Effector CD4-positive, alpha-beta T cell (primary cell): ENCODE data around the gene AGR2.

ENCODE experiments used
- DNase-seq: peaks from one replicate; pipeline ENCODE4 v3.0.0-alpha.2; 2020

Gene AGR2

DNA sequence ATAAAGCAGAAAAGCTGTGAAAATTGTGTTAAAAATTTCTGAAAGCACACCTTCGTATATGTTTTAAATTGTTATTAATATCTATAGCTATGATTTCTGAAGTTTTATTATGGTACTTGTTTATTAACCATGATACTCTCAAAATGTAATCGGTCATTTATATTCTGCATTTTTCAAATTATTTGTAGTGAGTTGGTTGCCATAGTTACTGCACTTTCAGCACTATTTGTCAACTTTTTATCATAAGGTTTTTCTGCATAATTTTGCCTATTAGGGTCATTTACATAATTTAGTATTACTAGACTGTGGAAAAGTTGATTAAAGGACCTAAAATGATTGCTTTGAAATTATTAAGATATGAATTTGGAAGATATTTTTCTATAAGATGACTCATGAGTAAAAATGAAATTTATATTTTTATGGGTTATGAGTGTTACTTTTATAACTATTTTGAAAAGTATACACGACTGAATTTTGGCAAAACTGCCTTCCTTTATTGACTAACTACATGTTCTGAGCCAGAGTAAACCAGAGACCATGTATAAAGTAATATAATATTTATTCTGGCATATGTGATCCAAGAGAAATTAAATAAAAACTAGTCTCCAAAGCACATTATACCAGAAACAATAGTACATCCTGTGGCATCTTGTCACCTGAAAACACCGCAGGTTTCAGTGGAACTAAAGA is 7.9 kb upstream of the AGR2 start:
- DNase-seq, result no peak

DNA sequence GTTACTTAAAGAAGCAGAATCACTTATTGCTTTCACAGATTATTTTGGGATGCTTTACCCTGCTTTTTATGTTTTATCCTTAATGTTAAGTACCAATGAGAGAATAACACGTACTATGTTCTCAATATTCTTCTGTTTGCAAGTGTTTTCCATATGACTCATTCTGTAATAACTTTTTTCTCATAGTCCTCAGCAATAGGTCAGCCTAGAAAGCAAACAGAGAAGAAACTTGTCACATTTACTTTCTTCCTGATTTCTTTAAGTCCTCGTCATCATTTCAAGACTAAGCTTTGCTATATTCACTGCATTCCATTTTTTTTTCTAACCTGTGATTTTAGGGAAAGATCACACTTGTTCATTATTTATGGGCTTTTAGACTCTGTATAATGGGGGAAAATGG is 6.8 kb upstream of the AGR2 start:
- DNase-seq, result no peak

DNA sequence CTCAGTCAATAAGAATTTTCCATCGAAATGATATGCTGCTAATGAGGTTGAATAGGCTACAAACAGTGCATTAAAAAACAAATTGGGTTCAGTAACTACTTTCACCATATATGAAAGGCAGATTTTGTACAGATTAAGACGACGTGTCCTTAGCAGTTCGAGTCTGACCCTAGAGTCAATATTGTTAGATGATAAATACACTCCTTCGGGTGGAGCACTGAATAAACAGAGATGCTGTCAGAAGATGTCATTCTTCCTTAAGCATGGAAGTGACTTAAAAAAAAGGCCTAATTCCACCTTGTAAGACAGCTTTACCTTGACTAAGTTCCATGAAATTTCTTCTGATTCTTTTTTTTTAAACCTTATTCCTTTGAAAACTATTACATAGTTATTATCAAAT is 5.8 kb upstream of the AGR2 start:
- DNase-seq, result no peak

DNA sequence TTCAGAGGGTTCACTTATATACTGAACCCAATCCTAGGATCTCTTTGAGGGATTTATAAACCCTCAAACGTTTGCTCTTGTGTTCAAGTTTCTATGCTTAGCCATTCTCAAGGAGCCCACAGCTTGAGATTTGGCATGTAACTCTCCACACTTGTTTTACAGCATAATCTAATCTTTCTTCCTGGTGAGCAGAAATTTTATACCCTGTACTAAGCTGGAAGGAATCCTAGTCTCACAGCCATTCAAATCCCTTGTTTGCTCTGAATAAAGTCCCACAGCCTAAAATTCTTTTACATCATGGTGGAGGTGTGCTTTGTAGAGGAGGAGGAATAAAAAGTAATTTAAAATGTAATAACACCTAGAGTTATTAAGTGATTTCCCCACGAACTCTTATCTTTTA is 5.3 kb upstream of the AGR2 start:
- no peak for DNase-seq

DNA sequence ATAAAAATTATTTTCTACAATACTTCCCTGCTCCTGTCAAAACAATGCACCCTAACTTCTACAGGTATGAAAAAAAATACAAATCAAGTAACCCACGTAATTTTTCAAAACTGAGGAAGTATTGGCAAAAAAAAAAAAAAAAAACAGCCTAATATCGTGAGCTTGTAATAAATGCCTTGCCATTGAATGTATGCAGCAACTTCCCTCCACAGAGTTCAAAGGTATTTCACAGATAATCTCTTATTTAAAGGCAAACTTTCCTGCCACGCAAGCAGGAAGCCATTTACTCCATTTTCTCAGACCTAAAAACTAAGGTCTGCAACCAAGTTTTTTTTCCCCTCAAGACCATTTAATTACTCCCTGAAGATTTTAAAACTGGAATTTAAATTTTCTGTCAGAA is 642 bp upstream of the AGR2 start:
- no peak for DNase-seq

DNA sequence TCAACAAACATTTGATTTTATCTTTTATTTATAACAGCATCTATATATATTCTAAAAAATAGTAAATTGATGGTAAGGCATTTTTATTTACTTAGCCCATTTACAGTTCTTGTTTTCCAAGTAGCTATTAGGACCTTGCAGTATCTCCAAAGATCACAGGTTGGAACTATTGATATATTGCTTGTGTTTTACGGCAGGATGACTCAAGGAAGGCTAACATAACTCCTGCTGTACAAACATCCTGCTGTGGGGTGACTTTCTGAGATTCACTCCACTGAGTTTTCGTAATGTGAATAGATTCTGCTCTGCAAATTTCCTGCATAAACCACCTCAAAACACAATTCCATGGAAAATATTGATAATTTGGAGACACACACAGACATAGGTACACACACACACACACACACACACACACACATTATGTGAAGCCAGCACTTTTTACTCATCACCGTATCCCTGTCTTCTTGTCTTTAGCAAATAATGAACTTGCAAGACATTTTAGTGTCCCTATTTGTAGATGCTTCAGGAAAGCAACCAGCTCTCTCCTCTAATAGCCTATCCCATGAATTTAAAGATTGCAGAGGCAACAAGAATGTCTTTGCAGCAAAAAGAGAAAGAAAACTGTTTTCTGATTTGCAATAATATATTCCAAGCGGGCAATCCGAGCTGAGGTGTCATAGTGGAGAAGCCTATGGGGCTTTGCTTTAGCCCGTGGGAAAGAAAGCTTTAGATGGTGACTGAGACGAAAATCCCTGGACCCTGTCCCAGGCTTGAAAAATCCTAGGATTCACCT is 722 bp downstream of the AGR2 start:
- no peak for DNase-seq

DNA sequence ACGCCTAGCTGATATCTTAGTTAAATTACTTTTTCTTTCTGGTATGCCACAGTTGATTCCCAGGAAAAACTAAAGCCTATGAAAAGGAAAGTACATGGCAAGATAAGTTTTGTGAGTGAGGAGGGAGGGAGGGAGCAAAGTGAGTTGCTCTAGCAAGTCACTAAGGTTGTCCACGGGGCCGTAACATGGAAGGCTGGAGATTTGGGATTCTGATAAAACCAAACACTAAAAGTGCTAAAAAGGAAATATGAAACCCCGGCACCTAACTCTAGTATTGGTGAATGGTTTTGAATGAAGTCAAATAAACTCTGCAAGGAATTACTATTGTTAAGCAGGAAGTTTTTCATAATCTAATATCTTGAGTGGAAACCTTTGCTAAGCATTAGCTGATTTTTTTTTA is 1.7 kb downstream of the AGR2 start:
- DNase-seq, result no peak

DNA sequence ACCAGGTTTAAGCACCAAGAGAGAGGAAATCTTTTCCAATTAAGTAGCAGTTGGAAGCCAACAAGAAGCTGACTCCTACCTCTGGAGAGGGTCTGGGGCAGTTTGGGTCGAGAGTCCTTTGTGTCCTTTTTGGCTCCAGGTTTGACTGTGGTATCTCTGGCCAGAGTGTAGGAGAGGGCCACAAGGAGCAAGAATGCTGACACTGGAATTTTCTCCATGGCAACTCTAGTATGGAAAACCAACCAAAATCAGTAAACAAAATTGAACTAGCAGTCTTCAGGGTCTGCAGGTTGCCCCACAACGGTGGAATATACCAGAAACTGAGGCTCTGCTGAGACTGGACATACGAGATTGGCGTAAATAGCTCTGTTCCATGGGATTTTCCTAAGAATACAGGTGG is 3.2 kb downstream of the AGR2 start:
- no peak for DNase-seq

DNA sequence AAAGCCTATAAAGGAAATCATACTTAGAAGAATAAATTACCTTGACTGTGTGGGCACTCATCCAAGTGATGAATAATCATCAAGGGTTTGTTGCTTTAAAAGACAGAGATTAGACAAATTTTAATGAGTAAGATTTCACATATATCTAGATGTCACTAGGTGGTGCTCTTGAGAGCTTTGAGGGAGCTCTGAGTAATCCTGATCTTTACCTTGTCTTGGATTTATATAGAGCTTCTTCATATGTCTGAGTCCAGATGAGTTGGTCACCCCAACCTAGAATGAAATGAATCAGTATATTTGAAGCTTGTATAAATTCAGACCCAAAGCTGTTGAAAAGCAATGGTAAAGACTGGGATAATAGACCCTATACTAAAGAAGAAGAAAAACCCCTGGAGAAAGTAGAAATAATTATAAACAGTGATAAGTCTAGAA is 3.7 kb downstream of the AGR2 start:
- no peak for DNase-seq

DNA sequence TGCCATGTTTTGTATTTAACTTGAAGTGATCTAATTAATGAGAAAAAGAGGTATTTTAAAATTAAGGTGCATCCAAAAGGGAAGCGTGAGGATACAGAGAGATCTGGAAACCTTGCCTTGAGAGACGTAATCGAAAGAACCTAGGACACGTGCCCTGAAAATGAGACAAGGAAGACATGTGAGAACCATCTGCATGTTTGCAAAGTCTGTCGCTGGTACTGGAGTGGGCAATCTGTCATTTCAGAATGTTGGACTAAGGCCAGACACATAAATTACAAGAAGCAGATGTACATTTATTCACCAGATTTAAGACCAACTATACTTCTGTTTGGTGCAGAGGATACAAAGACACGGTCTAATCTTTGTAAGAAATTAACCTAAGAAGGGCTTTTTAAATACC is 9.2 kb downstream of the AGR2 start:
- DNase-seq, result no peak

DNA sequence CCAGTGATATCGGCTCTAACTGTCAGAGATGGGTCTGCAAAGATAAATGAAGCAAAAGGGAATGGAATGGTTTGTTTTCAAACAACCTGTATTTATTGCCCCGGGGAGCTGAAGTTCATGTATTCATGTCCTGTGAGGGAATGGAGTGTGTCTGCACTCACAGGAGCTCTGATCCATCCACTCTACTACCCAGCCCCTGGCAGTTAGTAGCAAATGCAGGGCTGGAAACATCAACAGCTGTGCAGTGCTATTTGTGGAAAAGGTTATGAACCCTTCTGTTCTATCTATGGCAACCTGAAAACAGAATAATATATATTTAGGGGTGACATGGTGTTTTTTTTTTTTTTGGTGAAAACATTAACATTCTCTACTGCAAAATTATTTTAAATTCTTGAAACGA is 9.8 kb downstream of the AGR2 start:
- no peak for DNase-seq

DNA sequence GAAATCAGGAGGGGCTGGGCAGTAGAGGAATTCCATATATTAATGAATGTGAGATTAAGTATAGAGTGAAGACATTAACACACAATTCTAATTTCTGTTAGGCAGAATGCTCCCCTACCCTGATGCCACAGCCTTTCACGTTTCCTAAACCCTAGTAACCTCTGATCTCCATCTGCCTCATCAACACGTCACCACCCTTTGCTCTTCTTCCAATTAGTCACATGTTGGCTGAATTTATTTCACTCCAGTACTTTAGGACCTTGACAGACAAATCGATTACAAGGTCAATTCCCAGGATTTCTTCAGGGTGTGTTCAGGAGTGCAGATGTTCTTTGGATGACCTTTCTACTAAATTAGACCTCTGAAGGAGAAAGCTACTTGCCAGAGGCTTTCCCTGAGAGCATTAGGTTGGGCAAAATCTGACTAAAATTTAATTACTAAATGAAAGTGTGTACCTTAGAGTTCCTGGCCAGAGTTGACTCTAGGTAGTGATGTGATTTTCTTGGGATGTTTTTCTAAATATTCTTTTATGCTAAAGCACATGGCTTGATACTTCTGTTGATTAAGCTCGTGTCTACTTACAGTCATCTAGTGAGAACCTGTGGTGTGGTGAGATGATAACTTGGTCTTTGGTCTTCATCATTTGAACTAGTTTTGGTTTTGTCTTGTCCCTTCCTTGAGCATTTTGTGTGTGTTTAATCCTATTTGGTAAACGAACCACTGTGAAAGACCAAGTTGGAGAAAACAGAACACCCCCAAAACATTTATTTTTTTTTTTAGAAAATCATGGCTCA is 12.7 kb downstream of the AGR2 start:
- no peak for DNase-seq

DNA sequence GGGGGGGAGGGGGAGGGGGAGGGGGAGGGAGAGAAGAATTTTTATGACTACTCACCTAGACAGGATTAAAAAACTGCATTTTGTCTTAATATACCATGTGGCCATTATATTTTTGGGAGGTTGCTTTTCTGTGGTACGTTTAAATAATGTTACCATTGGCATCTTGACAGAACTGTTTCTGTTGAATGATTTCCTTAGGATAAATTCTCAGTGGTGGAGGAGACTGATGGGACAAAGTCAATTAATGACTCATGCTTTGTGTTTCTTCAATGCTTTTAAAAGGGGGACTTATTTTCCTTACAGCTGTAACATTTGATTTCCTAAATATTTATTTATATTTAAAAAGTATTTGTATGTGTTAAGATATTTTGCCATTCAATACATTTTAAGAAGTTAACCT is 13.7 kb downstream of the AGR2 start:
- no peak for DNase-seq

DNA sequence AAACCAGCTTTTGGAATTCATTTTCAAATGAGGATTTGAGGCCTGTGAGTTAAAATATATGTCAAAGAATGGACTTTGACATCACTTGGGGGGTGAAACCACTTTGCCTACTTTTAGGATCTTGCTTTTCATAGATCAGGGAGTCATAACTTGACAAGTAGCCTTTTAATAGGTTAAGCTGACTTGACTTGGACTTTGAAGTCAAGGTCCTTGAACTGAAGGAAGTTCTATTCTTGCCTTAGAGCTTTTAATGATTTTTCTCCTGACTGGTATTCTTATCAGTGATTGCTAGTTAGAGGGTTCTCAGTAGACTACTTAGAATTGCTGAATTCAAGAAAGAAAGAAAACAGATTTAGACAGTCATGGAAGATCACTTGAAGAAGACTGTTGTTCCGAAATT is 17.7 kb downstream of the AGR2 start:
- no peak for DNase-seq

DNA sequence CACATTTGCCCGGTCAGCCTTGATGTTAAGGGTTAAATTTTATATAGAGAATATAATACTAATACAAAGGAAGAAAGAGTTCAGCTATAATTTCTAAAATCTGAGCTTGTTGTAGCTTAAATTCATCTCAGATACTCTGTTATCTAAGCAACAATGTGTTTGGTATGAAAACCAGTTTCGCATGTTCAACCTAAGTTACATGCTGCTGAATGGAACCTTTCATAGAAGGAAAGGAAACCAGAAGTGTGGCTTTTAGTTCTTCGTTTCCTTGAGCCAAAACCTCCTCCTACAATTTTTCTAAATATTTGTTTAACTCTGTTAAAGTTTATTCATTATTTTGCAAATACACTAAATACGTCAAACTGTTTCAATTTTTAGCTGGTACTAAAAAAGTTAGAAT is 18.5 kb downstream of the AGR2 start:
- DNase-seq, result no peak

DNA sequence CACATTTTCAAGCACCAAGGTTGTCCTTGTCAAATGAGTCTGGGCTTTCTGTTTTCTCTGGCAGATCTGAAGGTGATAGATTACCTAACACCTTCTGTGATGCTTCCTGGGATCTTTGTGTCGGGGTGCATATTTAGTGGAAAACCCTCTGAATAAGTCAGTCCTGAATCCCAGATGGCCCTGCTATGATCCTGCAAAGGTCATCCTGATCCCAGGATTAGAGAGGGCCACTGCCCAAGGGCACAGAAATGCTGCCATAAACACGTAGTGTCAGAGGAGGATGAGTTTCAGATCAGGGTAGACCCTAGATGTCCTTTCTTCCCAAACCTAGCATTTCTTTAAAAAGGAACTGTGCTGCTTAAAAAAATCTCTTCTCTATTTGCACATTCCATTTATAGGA is 19.0 kb downstream of the AGR2 start:
- no peak for DNase-seq

DNA sequence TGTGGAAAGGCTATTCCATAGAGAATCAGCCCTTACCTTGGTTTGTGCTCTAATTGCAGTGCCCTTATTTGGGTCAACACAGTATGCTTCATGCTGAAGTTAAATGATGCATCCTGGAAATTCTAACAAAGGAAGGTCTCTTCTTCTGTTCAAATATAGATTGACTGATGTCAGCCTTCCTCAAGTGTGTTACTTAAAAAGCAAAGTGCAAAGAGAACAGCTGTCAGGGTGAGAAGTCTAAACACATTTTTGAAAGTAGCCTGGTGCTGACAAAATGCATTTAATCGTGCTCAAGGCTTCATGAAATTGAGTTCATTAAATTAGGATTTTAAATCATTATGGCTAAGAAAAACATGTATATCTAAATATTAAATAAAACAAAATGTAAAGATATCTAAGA is 19.5 kb downstream of the AGR2 start:
- DNase-seq, result no peak

DNA sequence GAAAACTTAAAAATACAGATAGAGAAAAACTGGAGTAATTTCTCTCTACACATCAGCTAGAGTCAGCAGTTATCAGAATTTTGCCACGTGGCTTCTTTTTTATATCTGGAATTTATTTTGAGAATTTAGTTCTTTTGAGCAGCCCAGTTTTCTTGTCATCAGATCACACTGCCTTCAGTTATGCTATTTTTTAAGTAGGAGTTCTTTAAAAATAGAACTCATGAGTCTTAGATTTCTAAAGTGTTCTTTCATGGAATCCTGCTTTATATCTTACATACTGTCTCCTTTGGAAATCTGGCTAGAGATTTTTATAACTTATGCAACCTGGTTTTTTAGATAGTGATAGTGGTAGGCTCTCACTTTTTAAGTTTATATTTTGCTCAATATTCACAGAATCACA is 24.2 kb downstream of the AGR2 start:
- DNase-seq, result no peak

DNA sequence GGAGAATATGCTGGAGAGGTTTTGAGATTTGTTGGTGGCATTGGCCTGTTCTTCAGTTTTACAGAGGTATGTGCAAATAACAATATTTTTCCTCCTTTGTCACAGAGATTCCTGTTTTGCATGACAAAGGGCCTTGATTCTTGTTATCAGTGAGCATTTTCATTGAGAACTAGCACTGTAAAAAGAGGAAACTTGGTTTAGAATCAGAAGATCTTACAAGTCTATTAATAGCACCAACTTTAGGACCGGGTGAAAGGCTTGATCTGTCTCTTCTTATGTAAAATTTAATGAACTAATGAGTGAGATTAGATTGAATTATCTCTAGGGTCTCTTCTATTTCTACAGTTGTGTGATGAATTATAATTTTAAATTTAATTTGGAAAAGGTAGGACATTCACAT is 25.7 kb downstream of the AGR2 start:
- DNase-seq, result no peak

DNA sequence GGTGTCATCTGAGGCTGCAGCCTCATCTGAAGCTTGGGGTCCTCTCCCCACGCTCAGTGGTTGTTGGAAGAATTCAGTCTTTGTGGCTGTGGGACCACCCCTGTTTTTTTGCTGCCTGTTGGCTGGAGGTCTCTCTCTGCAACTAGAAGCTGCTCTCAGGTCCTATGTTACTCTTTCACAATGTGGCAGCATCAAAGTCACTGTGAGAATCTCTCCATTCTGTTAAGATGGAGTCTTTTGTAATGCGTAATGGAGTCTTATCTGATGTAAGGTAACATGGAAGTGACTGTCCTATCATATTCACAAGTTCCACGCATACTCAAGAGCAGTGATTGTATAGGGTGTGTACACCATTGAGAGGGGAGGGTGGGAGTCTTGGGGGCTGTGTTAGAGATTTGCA is 26.3 kb downstream of the AGR2 start:
- no peak for DNase-seq

DNA sequence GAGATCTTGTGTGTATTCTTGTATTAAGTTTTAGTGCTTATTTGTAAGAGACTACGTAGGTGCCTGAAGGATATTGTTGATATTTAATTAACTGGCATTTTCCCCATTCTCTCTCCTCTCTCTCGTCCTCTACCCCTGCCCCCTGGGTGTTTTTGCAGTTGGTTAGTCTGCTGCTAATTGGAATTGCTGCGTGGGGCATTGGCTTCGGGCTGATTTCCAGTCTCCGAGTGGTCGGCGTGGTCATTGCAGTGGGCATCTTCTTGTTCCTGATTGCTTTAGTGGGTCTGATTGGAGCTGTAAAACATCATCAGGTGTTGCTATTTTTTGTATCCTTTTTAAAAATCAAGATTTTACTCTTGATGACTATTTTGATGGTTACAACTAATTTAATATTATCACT is 28.7 kb downstream of the AGR2 start:
- DNase-seq, result no peak

DNA sequence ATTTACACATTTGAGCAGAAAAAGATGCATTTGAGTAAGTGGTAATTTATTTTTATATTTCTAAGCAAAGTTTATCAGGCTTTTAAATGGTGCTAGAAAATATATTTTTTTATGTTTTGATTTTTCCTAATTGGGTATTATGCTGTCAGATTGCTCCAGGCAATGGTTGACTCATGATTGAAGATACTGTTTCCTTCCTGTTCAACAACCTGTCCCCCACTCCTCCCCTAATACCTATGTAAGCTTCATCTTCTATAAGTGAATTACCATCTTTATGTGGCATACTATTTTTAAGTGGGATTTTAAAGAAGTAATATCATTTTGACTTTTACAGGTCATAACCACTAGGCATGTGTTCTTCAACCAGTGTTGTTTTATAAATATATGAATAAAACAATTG is 29.8 kb downstream of the AGR2 start:
- DNase-seq, result no peak

DNA sequence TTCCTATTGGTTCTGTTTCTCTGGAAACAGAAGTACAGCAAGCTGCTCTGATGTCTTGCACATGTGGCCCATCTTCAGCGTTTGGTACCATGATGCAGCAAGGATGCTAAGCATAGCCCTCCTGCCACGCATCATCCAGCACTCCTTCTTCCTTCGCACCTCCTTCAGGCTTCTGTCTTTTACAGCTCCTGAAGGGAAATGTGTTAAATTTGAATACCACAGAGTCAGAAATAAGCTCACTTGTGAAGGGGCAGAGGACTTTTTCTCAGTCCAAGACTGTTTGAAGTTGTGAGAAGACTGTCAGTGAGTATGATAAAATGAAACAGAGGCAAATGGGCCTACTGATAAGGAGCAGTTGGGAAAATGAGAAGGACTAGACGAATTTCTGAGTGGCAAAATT is 30.5 kb downstream of the AGR2 start:
- no peak for DNase-seq

DNA sequence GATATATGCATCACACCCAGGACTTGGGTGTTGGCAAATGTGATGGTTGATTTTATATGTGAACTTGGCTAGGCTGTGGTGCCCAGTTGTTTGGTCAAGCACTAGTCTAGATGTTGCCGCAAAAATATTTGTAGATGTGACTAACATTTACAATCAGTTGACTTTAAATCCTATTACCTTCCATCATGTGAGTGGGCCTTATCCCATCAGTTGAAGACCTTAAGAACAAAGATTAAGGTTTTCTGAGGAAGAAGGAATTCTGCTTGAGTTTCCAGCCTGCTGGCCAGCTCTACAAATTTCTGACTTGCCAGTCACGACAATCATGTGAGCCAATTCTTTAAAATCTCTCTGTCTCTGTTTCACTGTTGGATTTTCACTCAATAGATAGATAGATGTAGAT is 30.9 kb downstream of the AGR2 start:
- no peak for DNase-seq
